Common myeloid progenitor, CD34-positive (primary cell): ENCODE measurements around the gene LIMS1.
"Not testable (repeated sequence)": the region's sequence is repeated elsewhere in the genome, so short reads cannot be mapped to it uniquely, and the experiment has no call there.

Experiments used
- CTCF ChIA-PET: fragments of 350-600 bp; sonication (Branson Sonifier 250); formaldehyde crosslinking; loops from one replicate; lab custom pipeline; 2021; ENCODE audit warnings: antibody characterized with exemption; lab: Charles Lee
- POLR2A ChIA-PET: fragments of 350-600 bp; sonication (Branson Sonifier 250); formaldehyde crosslinking; loops from one replicate; lab custom pipeline; 2021; ENCODE audit warnings: antibody characterized with exemption; lab: Charles Lee
- DNase-seq, 3 donors: peaks; one replicate each; pipeline versions ENCODE4 v3.0.0 to v3.0.0-alpha.2; 2013
- H3K27ac ChIP-seq, 2 experiments: 1 replicate in 1 of 2; 2 replicates in 1 of 2; pipeline ENCODE4 v1.7.0; 2013; ENCODE audit warnings: inconsistent platforms in 2 of 2, low read length in 2 of 2, mild to moderate bottlenecking in 2 of 2, low read depth in 1 of 2, moderate library complexity in 1 of 2; ENCODE audit not compliant: severe bottlenecking in 2 of 2, insufficient read depth in 1 of 2, poor library complexity in 1 of 2
- H3K27me3 ChIP-seq, 5 experiments: replicated peaks in 2 of 5; 1 replicate in 3 of 5; 2 replicates in 2 of 5; pipeline versions ENCODE4 v1.6.1 to v1.7.0; 2013; ENCODE audit warnings: low read length in 4 of 5, mild to moderate bottlenecking in 2 of 5, moderate library complexity in 2 of 5, inconsistent platforms in 1 of 5; ENCODE audit not compliant: insufficient read depth in 5 of 5, control insufficient read depth in 4 of 5
- H3K36me3 ChIP-seq, 4 experiments: 1 replicate in 2 of 4; 2 replicates in 2 of 4; pipeline versions ENCODE4 v1.6.1 to v1.7.0; 2013; ENCODE audit warnings: low read length in 3 of 4, control low read depth in 1 of 4, mild to moderate bottlenecking in 1 of 4; ENCODE audit not compliant: control insufficient read depth in 4 of 4, insufficient read depth in 4 of 4
- H3K4me1 ChIP-seq, 4 experiments: 1 replicate in 3 of 4; 2 replicates in 1 of 4; pipeline versions ENCODE4 v1.6.1 to v1.7.1; 2013; ENCODE audit warnings: low read length in 3 of 4, mild to moderate bottlenecking in 3 of 4, control low read depth in 1 of 4, inconsistent platforms in 1 of 4, moderate library complexity in 1 of 4; ENCODE audit not compliant: control insufficient read depth in 4 of 4, insufficient read depth in 4 of 4; ENCODE audit errors: control extremely low read depth in 1 of 4
- H3K4me3 ChIP-seq, 7 experiments: 1 replicate in 4 of 7; 2 replicates in 3 of 7; pipeline versions ENCODE4 v1.5.1 to v1.7.0; 2013; ENCODE audit warnings: mild to moderate bottlenecking in 7 of 7, low read length in 6 of 7, moderate library complexity in 6 of 7, inconsistent platforms in 2 of 7, low read depth in 2 of 7, control low read depth in 1 of 7; ENCODE audit not compliant: insufficient read depth in 4 of 7, control insufficient read depth in 1 of 7; ENCODE audit errors: extremely low read depth in 1 of 7
- H3K9me3 ChIP-seq, 5 experiments: 1 replicate in 4 of 5; 2 replicates in 1 of 5; pipeline versions ENCODE4 v1.6.1 to v1.7.1; 2013; ENCODE audit warnings: low read length in 4 of 5, mild to moderate bottlenecking in 2 of 5, inconsistent platforms in 1 of 5, low read depth in 1 of 5, moderate library complexity in 1 of 5; ENCODE audit not compliant: control insufficient read depth in 4 of 5, insufficient read depth in 2 of 5; ENCODE audit errors: control extremely low read depth in 1 of 5
- WGBS: methylation state at CpG from one replicate; pipeline ENCODE4 v1.1.5; 2013; ENCODE audit not compliant: insufficient coverage; 5-methylcytosine and 5-hydroxymethylcytosine counted together

Gene LIMS1

DNA sequence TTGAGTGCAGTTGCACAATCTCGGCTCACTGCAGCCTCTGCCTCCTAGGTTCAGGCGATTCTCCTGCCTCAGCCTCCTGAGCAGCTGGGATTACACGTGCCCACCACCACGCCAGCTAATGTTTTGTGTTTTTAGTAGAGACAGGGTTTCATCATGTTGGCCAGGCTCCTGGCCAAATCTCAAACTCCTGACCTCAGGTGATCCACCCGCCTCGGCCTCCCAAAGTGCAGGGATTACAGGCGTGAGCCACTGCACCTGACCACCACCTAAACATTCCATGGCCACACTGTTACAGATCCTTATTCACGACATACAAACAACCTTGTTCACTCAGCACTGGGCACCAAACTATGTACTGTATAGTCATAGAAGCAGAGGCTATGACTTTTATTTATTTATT, 116.2 kb downstream of the LIMS1 start:
- POLR2A ChIA-PET = interaction anchor here (1.0 kb wide), 1 partner anchor 13 kb away, joined by 4 read pairs; no protein-coding TSS in a partner anchor
- not testable (repeated sequence) for H3K9me3 ChIP-seq, DNase-seq, H3K36me3 ChIP-seq, H3K27me3 ChIP-seq, H3K4me3 ChIP-seq, H3K27ac ChIP-seq
- 100% methylated on average over 2 of the region's 8 CpGs for WGBS
- peaks cover 0 to 28% (median 17%) of the 10 kb centered on the region in 4 experiments for H3K4me1 ChIP-seq
- CTCF ChIA-PET = interaction anchor here (2.0 kb wide), 1 partner anchor 14 kb away, joined by 11 read pairs; no protein-coding TSS in a partner anchor

DNA sequence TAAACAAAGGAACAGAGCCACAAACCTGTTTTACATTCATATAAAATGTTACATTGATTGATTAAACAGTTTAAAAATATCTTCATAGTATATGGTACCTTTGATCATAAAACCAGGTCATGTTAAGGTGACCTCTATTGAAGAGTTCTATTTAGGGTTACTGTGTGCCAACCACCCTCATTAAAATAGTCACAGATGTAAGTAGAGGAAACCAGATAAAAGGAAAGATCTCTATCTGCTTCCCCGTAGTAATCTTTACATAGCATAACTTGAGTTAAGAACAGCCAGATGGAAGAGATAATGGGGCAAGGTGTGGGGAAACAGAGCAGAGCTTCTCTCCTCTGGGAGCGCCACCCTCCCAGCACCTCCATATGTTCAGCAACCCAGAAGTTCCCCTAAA, 117.2 kb downstream of the LIMS1 start:
- CTCF ChIA-PET = interaction anchor here (2.0 kb wide), 1 partner anchor 15 kb away, joined by 11 read pairs; no protein-coding TSS in a partner anchor
- H3K27ac ChIP-seq, POLR2A ChIA-PET, H3K9me3 ChIP-seq, H3K4me3 ChIP-seq, H3K36me3 ChIP-seq, H3K27me3 ChIP-seq, DNase-seq: not testable (repeated sequence)
- peaks cover 0 to 28% (median 17%) of the 10 kb centered on the region in 4 experiments for H3K4me1 ChIP-seq
- WGBS = no CpG with 5 or more reads among the region's 2 CpGs

DNA sequence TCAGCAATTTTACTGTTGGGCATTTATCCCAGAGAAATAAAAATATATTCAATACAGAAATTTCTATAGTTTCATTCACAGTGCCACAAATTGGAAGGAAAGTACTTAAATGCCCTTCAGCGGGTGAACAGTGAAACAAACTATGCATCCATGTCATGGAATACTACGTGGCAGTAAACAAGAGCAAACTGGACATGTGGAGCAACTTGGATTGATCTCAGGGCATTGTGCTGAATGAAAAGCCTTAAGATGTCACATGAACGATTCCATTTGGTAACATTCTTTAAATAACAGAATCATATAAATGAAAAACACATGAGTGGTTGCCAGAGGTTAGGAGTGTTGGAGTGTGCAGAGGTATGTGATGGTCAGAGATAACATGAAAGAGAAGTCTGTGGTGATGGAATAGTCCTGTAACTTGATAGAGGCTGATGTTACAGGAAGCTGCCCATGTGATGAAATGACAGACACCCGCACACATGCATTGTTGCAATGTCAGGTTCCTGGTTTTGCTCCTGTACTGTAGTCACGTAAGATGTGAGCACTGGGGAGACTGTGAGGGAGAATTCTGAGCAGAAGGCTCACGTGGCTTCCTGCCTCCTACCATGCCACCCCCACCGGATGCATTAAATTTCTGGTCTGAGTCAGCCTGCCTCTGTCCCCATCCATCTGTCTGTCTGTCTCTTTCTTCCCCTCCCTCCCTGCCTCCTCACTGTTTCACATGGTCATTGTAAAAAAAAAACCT, 118.1 kb downstream of the LIMS1 start:
- POLR2A ChIA-PET = not testable (repeated sequence)
- peak; percentile 80 to 94 (median 90) for DNase-seq

DNA sequence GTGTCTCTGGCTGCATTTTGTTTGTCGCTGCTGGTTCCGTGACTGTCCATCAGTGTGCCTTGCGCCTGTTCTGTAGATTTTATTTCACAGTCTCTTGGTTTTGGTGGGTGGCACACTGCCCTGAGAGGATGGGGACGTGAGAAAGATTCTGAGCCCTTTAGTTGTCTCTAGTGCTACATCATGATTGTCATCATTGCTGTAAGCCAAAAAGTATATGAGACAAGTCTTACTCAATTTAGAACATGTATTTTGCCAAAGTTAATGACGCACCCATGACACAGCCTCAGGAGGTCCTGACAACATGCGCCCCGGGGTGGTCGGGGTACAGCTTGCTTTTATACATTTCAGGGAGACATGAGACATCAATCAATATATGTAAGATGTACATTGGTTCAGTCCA, 119.2 kb downstream of the LIMS1 start:
- H3K4me3 ChIP-seq, H3K27me3 ChIP-seq, CTCF ChIA-PET, H3K27ac ChIP-seq, H3K9me3 ChIP-seq, POLR2A ChIA-PET, H3K36me3 ChIP-seq, DNase-seq: not testable (repeated sequence)
- WGBS = no CpG with 5 or more reads among the region's 8 CpGs
- peaks cover 0 to 33% (median 20%) of the 10 kb centered on the region in 4 experiments for H3K4me1 ChIP-seq

More for the DNA sequence above, 118.1 kb downstream of the LIMS1 start:
- H3K27me3 ChIP-seq, CTCF ChIA-PET, H3K9me3 ChIP-seq, H3K36me3 ChIP-seq: not testable (repeated sequence)
- Histone ChIP-seq H3K27ac (peak overlapping the region in 1 of 2 experiments; percentile 54), H3K4me3 (peak overlapping the region in 1 of 7 experiments; percentile 6), H3K4me1 (peaks cover 0 to 31% (median 18%) of the 10 kb centered on the region in 4 experiments)
- WGBS = no CpG with 5 or more reads among the region's 7 CpGs

DNA sequence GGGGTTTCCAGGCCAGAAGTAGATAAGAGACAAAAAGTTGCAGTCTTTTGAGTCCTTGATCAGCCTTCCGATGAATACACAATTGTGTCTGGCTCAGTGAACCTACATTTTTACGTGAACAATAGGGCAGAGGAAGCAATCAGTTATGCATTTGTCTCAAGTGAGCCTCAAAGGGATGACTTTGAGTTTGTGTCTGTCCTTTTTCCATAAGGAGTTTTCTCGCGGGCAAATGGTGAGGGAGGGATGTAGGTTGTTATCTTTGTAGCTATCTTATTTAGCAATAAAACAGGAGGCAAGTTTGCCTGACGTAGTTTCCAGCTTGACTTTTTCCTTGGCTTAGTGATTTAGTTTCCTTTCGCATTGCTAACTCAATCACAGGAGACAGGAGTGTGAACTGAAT, 119.6 kb downstream of the LIMS1 start:
- H3K9me3 ChIP-seq, DNase-seq, H3K36me3 ChIP-seq, H3K4me3 ChIP-seq, H3K27me3 ChIP-seq, H3K27ac ChIP-seq, CTCF ChIA-PET, POLR2A ChIA-PET: not testable (repeated sequence)
- H3K4me1 ChIP-seq = peaks cover 0 to 33% (median 20%) of the 10 kb centered on the region in 4 experiments
- WGBS = no CpG with 5 or more reads among the region's 6 CpGs

DNA sequence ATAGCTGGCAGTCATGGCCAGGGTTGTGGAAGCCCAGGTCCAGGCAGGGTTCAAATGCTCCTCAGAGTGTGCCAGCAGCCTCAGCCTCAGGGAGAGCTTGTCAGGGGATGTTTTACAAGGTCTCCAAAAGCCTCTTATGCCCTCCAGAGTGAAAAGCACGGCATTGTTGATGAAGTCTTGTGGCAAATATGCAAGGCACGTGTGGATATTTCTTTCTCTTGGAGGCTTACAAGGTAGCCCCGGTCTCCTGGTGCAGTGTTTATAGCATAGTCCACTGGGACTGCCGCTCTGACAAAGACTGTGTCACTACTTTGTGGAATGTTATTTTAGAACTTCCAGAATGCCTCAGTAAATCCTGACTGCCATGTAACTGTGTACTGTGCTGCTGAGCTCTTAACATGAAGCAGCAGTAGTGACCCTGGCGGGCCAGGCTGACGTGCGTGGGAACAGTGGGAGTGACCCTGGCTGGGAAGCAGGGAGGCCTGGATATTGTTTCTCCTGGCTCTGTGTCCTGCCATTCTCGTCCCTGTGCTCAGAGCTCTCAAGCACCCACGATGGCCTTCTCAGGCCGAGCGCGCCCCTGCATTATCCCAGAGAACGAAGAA, 120.4 kb downstream of the LIMS1 start:
- CTCF ChIA-PET, H3K9me3 ChIP-seq, H3K4me3 ChIP-seq, H3K27ac ChIP-seq, H3K36me3 ChIP-seq, DNase-seq, H3K27me3 ChIP-seq, POLR2A ChIA-PET: not testable (repeated sequence)
- WGBS = no CpG with 5 or more reads among the region's 13 CpGs
- H3K4me1 ChIP-seq = peaks cover 0 to 35% (median 21%) of the 10 kb centered on the region in 4 experiments

DNA sequence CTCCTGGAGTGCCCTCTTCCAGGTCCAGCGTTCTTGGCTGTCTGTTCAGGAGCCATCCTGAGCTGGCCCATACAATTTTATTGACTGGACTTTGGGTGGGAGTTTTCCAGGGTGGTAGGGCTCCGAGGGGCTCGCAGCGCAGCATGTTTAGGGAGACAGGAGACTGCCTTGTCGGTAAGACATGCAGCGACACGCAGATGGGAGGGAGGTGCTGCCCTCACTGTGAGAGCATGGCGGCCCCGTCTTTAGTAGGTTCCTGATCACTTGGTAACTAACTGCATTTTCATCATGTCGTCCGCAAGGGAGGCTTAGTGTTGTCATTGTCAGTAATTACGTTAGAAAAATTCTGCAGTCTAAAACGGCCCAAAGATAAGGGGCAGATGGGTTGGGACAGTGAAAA, 121.0 kb downstream of the LIMS1 start:
- H3K27ac ChIP-seq, H3K4me3 ChIP-seq, DNase-seq, H3K9me3 ChIP-seq, POLR2A ChIA-PET, H3K27me3 ChIP-seq, H3K36me3 ChIP-seq, CTCF ChIA-PET: not testable (repeated sequence)
- WGBS = no CpG with 5 or more reads among the region's 13 CpGs
- peaks cover 0 to 35% (median 19%) of the 10 kb centered on the region in 4 experiments for H3K4me1 ChIP-seq
